Lung (tissue), 12 donors: Measurements from ENCODE around the gene PRR14L. TPM values are rescaled to one million over a fixed set of nuclear protein-coding genes. Genes with fewer than 3 reads are reported as not detected.
"Not testable (repeated sequence)": the region's sequence is repeated elsewhere in the genome, so short reads cannot be mapped to it uniquely, and the experiment has no call there.

Experiments used
- ATAC-seq: fragments of 200-7000 bp; cut with Tn5 transposase; one replicate; pipeline ENCODE4 v1.9.1; 2020; ENCODE audit warnings: moderate number of reproducible peaks; ENCODE audit not compliant: insufficient read depth, low FRiP score
- DNase-seq, 3 donors: peaks; one replicate each; pipeline ENCODE4 v3.0.0-alpha.2; 2013 to 2017
- H3K27ac ChIP-seq, 2 donors: one replicate each; pipeline ENCODE4 v1.5.1; 2013; ENCODE audit warnings: mild to moderate bottlenecking in 2 of 2, moderate library complexity in 2 of 2, control low read depth in 1 of 2, inconsistent platforms in 1 of 2, low read depth in 1 of 2, low read length in 1 of 2
- H3K27me3 ChIP-seq, 3 donors: one replicate each; pipeline ENCODE4 v1.5.1; 2013; ENCODE audit warnings: low read length in 2 of 3; ENCODE audit not compliant: control insufficient read depth in 3 of 3, insufficient read depth in 3 of 3
- H3K36me3 ChIP-seq, 4 donors: one replicate each; pipeline ENCODE4 v1.5.1; 2013; ENCODE audit warnings: low read length in 4 of 4, mild to moderate bottlenecking in 1 of 4, moderate library complexity in 1 of 4; ENCODE audit not compliant: control insufficient read depth in 4 of 4, insufficient read depth in 4 of 4
- H3K4me1 ChIP-seq, 5 donors: one replicate each; pipeline ENCODE4 v1.5.1; 2013; ENCODE audit warnings: low read length in 5 of 5, mild to moderate bottlenecking in 2 of 5, moderate library complexity in 1 of 5; ENCODE audit not compliant: control insufficient read depth in 5 of 5, insufficient read depth in 5 of 5
- H3K4me3 ChIP-seq: one replicate; pipeline ENCODE4 v1.5.1; 2013; ENCODE audit warnings: mild to moderate bottlenecking, control low read depth, moderate library complexity
- H3K9ac ChIP-seq, 2 donors: one replicate each; pipeline ENCODE4 v1.5.1; 2013; ENCODE audit warnings: low read length in 2 of 2, control low read depth in 1 of 2; ENCODE audit not compliant: insufficient read depth in 1 of 2
- H3K9me3 ChIP-seq, 4 donors: one replicate each; pipeline ENCODE4 v1.5.1; 2013; ENCODE audit warnings: low read length in 3 of 4, mild to moderate bottlenecking in 1 of 4, moderate library complexity in 1 of 4; ENCODE audit not compliant: control insufficient read depth in 4 of 4, insufficient read depth in 3 of 4
- WGBS, 2 donors: extraction: QIAGEN DNeasy Blood & Tissue Kit; methylation state at CpG; one replicate each; pipeline ENCODE4 v1.1.7; 2013; 5-methylcytosine and 5-hydroxymethylcytosine counted together
- polyA plus RNA-seq, 2 donors: library from polyadenylated mRNA; stranded (reverse); fragments of 200-250 nt; gene quantifications; one replicate each; pipeline ENCODE4 v1.2.1, GENCODE V29; 2013
- total RNA-seq, 2 donors: library from RNA; depleted of rRNA in 1 of 2; stranded (reverse); fragments of >200 nt in 1 of 2; gene quantifications; one replicate each; pipeline ENCODE4 v1.2.1, GENCODE V29; 2014 to 2021
- TF ChIP-seq, protein P1 (sequence below): IDR thresholded peaks from 2 replicates; pipeline ENCODE4 v1.5.1; 2012; ENCODE audit warnings: mild to moderate bottlenecking; ENCODE audit errors: control extremely low read depth, extremely low read depth
- donor health status: control.
- donor health status: control.
- donor health status: Bipolar disorder and iron deficiency.
- donor health status: healthy.
- donor health status: DM: yes; HTN: yes; CAD: no.

PRR14L gene
- total and polyA plus RNA-seq, 4 donors: 7.4 to 44.3 (median 23.4) TPM

DNA sequence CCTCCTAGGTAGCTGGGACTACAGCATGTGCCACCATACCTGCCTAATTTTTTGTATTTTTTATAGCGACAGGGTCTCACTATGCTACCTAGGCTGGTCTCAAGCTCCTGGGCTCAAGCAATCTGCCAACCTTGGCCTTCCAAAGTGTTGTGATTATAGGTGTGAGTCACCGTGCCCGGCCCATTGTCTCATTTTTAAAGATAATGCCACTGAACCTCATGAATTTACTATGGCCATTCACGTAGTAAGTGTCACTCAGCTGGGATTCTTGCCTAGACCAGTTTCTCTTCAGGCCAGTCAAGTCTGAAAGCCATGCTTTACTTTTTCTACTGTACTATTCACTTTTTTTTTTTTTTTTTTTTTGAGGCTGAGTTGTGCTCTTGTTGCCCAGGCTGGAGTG lies 26.3 kb upstream of the PRR14L start:
- Histone ChIP-seq H3K27me3 (no peaks in the 10 kb centered on the region), H3K4me3 (no peak overlapping the region), H3K36me3 (peaks cover 23 to 34% (median 30%) of the 10 kb centered on the region in 4 donors), H3K4me1 (no peaks in the 10 kb centered on the region), H3K9me3 (no peaks in the 10 kb centered on the region), H3K9ac (no peak overlapping the region), H3K27ac (no peak overlapping the region)
- ATAC-seq (no peak), DNase-seq (no peak)
- 97% methylated on average over 4 of the region's 4 CpGs for WGBS, 2 donors
- TF ChIP-seq, protein P1, sequence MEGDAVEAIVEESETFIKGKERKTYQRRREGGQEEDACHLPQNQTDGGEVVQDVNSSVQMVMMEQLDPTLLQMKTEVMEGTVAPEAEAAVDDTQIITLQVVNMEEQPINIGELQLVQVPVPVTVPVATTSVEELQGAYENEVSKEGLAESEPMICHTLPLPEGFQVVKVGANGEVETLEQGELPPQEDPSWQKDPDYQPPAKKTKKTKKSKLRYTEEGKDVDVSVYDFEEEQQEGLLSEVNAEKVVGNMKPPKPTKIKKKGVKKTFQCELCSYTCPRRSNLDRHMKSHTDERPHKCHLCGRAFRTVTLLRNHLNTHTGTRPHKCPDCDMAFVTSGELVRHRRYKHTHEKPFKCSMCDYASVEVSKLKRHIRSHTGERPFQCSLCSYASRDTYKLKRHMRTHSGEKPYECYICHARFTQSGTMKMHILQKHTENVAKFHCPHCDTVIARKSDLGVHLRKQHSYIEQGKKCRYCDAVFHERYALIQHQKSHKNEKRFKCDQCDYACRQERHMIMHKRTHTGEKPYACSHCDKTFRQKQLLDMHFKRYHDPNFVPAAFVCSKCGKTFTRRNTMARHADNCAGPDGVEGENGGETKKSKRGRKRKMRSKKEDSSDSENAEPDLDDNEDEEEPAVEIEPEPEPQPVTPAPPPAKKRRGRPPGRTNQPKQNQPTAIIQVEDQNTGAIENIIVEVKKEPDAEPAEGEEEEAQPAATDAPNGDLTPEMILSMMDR: no peak

GRCh38 chr22:31773416-31773815 lies 23.5 kb upstream of the PRR14L start:
- ATAC-seq (no peak), DNase-seq (no peak)
- H3K27me3 ChIP-seq: no peaks in the 10 kb centered on the region
- H3K9me3 ChIP-seq: no peaks in the 10 kb centered on the region
- no peak overlapping the region for H3K4me3 ChIP-seq
- H3K9ac ChIP-seq: no peak overlapping the region
- peaks cover 8 to 32% (median 21%) of the 10 kb centered on the region in 4 donors for H3K36me3 ChIP-seq
- H3K27ac ChIP-seq: no peak overlapping the region
- WGBS, 2 donors: 91 to 92% methylated on average over 5 of the region's 5 CpGs
- TF ChIP-seq, protein P1: no peak
- no peaks in the 10 kb centered on the region for H3K4me1 ChIP-seq

DNA sequence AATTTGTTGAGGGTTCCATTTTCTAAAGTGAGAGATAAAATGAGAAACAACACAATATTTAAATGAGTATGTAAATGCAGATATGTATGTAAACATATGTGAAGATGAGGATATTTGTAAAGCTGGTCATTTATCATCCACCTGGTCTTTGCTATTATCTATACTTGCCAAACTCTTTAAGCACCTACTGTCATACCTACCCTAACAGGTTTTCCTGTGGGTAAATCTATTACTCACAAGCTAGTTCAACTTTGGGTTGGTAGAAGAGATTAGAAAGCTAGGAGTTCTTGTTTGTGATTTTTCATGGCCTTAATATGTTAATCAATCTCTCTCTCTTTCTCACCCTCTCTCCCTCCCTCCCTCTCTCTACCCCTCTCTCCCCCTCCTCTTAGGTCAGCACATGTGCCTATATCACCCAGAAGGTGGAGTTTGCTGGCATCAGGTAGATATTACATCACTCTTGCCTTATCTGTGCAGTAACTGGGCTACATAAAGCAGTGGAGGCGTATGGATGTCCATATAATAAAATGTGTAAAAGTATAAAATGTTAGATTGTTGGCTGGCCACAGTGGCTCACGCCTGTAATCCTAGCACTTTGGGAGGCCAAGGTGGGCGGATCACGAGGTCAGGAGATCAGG lies 18.6 kb upstream of the PRR14L start:
- ATAC-seq (no peak), DNase-seq (no peak)
- TF ChIP-seq, protein P1: no peak
- Histone ChIP-seq H3K9ac (no peak overlapping the region), H3K27me3 (no peaks in the 10 kb centered on the region), H3K4me1 (no peaks in the 10 kb centered on the region), H3K9me3 (no peaks in the 10 kb centered on the region), H3K4me3 (no peak overlapping the region), H3K36me3 (peaks cover 16 to 36% (median 21%) of the 10 kb centered on the region in 4 donors), H3K27ac (no peak overlapping the region)
- 97 to 99% methylated on average over 4 of the region's 4 CpGs for WGBS, 2 donors

DNA sequence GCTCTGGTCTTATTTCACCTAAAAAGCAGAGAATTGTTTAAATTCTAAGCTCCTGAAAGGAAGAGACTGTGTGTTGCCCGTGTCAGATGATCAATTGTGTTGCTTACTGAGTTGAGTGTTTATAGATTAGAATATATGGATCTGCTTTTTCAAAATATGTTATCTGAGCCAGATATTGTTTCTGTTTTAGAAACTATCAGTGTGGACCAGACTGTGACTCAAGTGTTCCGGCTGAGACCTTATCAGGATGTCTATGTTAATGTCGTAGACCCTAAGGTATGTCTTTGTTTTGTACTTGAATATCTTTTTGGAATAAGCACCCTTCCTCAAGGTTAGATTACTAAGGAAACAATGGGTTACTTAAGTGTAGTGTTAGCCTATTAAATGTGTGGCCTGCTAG lies 14.9 kb upstream of the PRR14L start:
- Histone ChIP-seq H3K27ac (no peak overlapping the region), H3K27me3 (no peaks in the 10 kb centered on the region), H3K4me3 (no peak overlapping the region), H3K9ac (no peak overlapping the region), H3K9me3 (no peaks in the 10 kb centered on the region), H3K36me3 (peaks cover 14 to 39% (median 20%) of the 10 kb centered on the region in 4 donors), H3K4me1 (no peaks in the 10 kb centered on the region)
- DNase-seq (no peak), ATAC-seq (no peak)
- TF ChIP-seq, protein P1: no peak
- WGBS, 2 donors: 93 to 98% methylated on average over 3 of the region's 3 CpGs

- WGBS, 2 donors: 91 to 94% methylated on average over 5 of the region's 5 CpGs
- H3K27ac ChIP-seq, H3K9ac ChIP-seq, ATAC-seq, H3K9me3 ChIP-seq, H3K4me1 ChIP-seq, DNase-seq, H3K4me3 ChIP-seq, H3K27me3 ChIP-seq: not testable (repeated sequence)
- H3K36me3 ChIP-seq: peaks cover 8 to 25% (median 15%) of the 10 kb centered on the region in 4 donors
Observed at GRCh38 chr22:31758860-31759259, 8.9 kb upstream of the PRR14L start.
